Spleen (tissue), 11 donors: Measurements from ENCODE around the gene SLC9C2. TPM values are rescaled to one million over a fixed set of nuclear protein-coding genes. Genes with fewer than 3 reads are reported as not detected.
"Not testable (repeated sequence)": the region's sequence is repeated elsewhere in the genome, so short reads cannot be mapped to it uniquely, and the experiment has no call there.

Experiments
- DNase-seq: peaks from one replicate; pipeline ENCODE4 v3.0.0-alpha.2; 2020
- H3K27ac ChIP-seq, 8 donors: fragments of 200-600 bp; sonication (generic) in 7 of 8; 1 replicate in 4 of 8; 2 replicates in 4 of 8; pipeline versions ENCODE4 v1.5.0 to v1.8.0; 2016 to 2021; ENCODE audit warnings: inconsistent platforms in 4 of 8, mild to moderate bottlenecking in 4 of 8, moderate library complexity in 1 of 8
- H3K27me3 ChIP-seq, 7 donors: fragments of 200-600 bp; sonication (generic) in 6 of 7; replicated peaks in 1 of 7; 1 replicate in 4 of 7; 2 replicates in 3 of 7; pipeline versions ENCODE4 v1.5.0 to v1.8.0; 2016 to 2021; ENCODE audit warnings: inconsistent platforms in 3 of 7, mild to moderate bottlenecking in 1 of 7
- H3K36me3 ChIP-seq, 6 donors: fragments of 200-600 bp; sonication (generic) in 5 of 6; 1 replicate in 4 of 6; 2 replicates in 2 of 6; pipeline versions ENCODE4 v1.5.0 to v1.8.0; 2016 to 2021; ENCODE audit warnings: inconsistent platforms in 2 of 6
- H3K4me1 ChIP-seq, 6 donors: fragments of 200-600 bp; sonication (generic) in 5 of 6; 1 replicate in 3 of 6; 2 replicates in 3 of 6; pipeline versions ENCODE4 v1.5.0 to v1.8.0; 2016 to 2021; ENCODE audit warnings: inconsistent platforms in 3 of 6
- H3K4me3 ChIP-seq, 8 donors: fragments of 200-600 bp; sonication (generic) in 7 of 8; 1 replicate in 4 of 8; 2 replicates in 4 of 8; pipeline versions ENCODE4 v1.5.0 to v1.8.0; 2016 to 2021; ENCODE audit warnings: inconsistent platforms in 4 of 8, mild to moderate bottlenecking in 4 of 8, moderate library complexity in 2 of 8
- H3K9me3 ChIP-seq, 8 donors: fragments of 200-600 bp; sonication (generic) in 7 of 8; 1 replicate in 4 of 8; 2 replicates in 4 of 8; pipeline versions ENCODE4 v1.5.0 to v1.8.0; 2016 to 2021; ENCODE audit warnings: inconsistent platforms in 4 of 8
- CTCF ChIP-seq, 11 experiments: fragments of 200-600 bp in 7 of 11; fragments of 450-650 bp in 4 of 11; sonication (generic) in 4 of 11; IDR thresholded peaks in 8 of 11; conservative IDR thresholded peaks in 3 of 11; 1 replicate in 7 of 11; 2 replicates in 4 of 11; pipeline versions ENCODE4 v1.4.0 to v1.8.0; 2016 to 2021; ENCODE audit warnings: antibody characterized with exemption in 11 of 11, inconsistent platforms in 4 of 11, mild to moderate bottlenecking in 1 of 11
- POLR2A ChIP-seq, 3 donors: fragments of 450-650 bp; IDR thresholded peaks; one replicate each; pipeline ENCODE4 v1.5.1; 2017; ENCODE audit warnings: antibody characterized with exemption in 3 of 3, mild to moderate bottlenecking in 1 of 3
- POLR2AphosphoS5 ChIP-seq, 3 donors: sonication (generic); formaldehyde crosslinking; IDR thresholded peaks; one replicate each; pipeline ENCODE4 v1.5.1; 2017; ENCODE audit warnings: antibody characterized with exemption in 3 of 3
- WGBS, 5 donors: extraction: QIAGEN DNeasy Blood & Tissue Kit in 3 of 5; methylation state at CpG; one replicate each; pipeline versions ENCODE4 v1.1.5 to v1.1.7; 2013 to 2018; 5-methylcytosine and 5-hydroxymethylcytosine counted together
- intact Hi-C: fragments of 100-400 bp; cut with DNase I; formaldehyde crosslinking; loops from one replicate; pipeline ENCODE4 v1.15.0; 2023; ENCODE audit warnings: low total_unique reads
- polyA plus RNA-seq, 3 donors: library from polyadenylated mRNA; stranded (reverse); fragments of 200-250 nt; gene quantifications; one replicate each; pipeline ENCODE4 v1.2.1, GENCODE V29; 2013
- total RNA-seq, 7 donors: library from RNA; depleted of rRNA in 3 of 7; stranded (reverse); fragments of >200 nt in 3 of 7; fragmentation: NEBNext Ultra II Directional in 4 of 7; extraction: Animal tissue kit (Norgen Biotek cat#: 25700) in 4 of 7; gene quantifications; one replicate each; pipeline versions ENCODE4 v1.1.0 to v1.2.1, GENCODE V29; 2016 to 2021
- donor health status: healthy with polysubstance abuse.
- donor health status: DM: no; HTN: no; CAD: no; lungs with moderate emphysema.
- donor health status: DM: no; HTN: no; CAD: no.
- donor health status: Bipolar disorder and iron deficiency.
- donor health status: healthy.
- donor health status: DM: no; HTN: no; CAD: no.
- donor health status: DM: yes; HTN: yes; CAD: no.

Gene SLC9C2
- total and polyA plus RNA-seq, 10 donors: 0.03 to 2.0 (median 0.82) TPM; not detected in 1

GRCh38 chr1:173639102-173639501 lies 36.2 kb upstream of the SLC9C2 start:
- 30 to 60% (median 57%) methylated on average over 2 of the region's 2 CpGs for WGBS, 5 donors
- DNase-seq: no peak
- intact Hi-C loops: no loop called here
- no peak for TF ChIP-seq CTCF (IDR thresholded peaks at IDR 0.05 in 8 of 11, conservative IDR thresholded peaks at IDR 0.05 in 3 of 11)
- Histone ChIP-seq H3K4me3 (no peak overlapping the region), H3K36me3 (no peaks in the 10 kb centered on the region), H3K9me3 (peaks cover 0 to 13% (median 0%) of the 10 kb centered on the region in 8 donors), H3K4me1 (no peaks in the 10 kb centered on the region), H3K27me3 (no peaks in the 10 kb centered on the region), H3K27ac (peak overlapping the region in 1 of 8 donors; percentile 15)

DNA sequence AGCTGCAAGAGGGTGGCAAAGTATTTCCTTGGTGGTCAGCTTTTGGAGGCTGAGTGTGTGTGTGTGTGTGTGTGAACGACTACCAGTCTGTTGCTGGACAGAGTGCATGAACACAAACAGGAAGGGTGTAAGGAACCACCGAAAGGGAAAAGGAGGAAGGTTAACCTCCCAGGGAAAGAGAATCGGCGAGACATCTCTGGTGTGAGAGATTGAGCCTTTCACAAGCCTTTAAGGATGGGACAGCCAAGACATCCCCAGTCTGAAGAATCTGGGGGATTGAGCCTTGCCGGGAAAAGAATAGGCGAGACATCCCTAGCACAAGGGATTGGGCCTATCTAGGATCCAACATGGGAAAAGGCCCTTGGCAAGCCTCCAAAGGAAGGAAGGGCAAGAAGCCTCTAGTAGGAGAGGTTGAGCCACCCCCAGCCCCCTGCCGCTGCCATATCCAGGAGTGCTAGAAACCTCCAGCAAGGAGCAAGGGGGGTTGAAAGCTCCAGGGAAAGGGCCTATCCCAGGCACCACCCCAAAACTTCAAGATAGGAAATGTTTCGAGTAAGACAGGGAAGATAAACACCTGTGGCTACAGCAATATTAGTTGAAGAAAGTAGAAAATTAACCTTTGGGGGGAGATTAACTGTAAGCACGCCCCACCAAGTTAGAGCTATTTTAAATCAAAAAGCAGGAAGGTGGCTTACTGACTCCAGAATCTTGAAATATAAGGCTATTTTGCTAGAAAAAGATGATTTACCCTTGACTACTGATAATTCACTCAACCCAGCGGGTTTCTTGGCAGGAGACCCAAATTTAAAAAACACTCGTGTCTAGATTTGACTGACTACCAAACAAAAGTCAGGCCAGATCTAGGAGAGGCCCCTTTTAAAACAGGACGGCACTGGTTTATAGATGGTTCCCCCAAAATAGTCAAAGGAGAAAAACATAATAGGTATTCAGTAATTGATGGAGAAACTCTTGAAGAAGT lies 35.5 kb upstream of the SLC9C2 start:
- peak overlapping the region in 1 of 8 donors; percentile 15 for H3K27ac ChIP-seq
- H3K4me1 ChIP-seq: no peaks in the 10 kb centered on the region
- intact Hi-C loops: no loop called here
- H3K27me3 ChIP-seq: no peaks in the 10 kb centered on the region
- H3K36me3 ChIP-seq: no peaks in the 10 kb centered on the region
- H3K9me3 ChIP-seq: peaks cover 0 to 13% (median 0%) of the 10 kb centered on the region in 8 donors
- DNase-seq: no peak
- no peak overlapping the region for H3K4me3 ChIP-seq
- no peak for TF ChIP-seq POLR2A (IDR thresholded peaks at IDR 0.05)
- WGBS, 5 donors: 80 to 88% (median 86%) methylated on average over 12 of the region's 12 CpGs

- intact Hi-C loops, H3K4me3 ChIP-seq, DNase-seq, H3K27ac ChIP-seq, H3K36me3 ChIP-seq, H3K4me1 ChIP-seq, H3K27me3 ChIP-seq: not testable (repeated sequence)
- H3K9me3 ChIP-seq: peaks cover 0 to 13% (median 0%) of the 10 kb centered on the region in 8 donors
- WGBS, 5 donors: 88 to 94% (median 93%) methylated on average over 6 of the region's 6 CpGs
Measured at GRCh38 chr1:173637236-173638042, 34.6 kb upstream of the SLC9C2 start.

- intact Hi-C loops: no loop called here
- TF ChIP-seq POLR2A (IDR thresholded peaks at IDR 0.05) (no peak), POLR2AphosphoS5 (IDR thresholded peaks at IDR 0.05) (no peak), CTCF (IDR thresholded peaks at IDR 0.05 in 8 of 11, conservative IDR thresholded peaks at IDR 0.05 in 3 of 11) (no peak)
- WGBS, 5 donors: 80 to 93% (median 86%) methylated on average over 1 of the region's 1 CpG
Measured at GRCh38 chr1:173635116-173635515, 32.2 kb upstream of the SLC9C2 start, which contains the start of gene TEX50. TEX50 (plus strand) TSS chr1:173635338; CDS start chr1:173635522, 184 bp downstream.

GRCh38 chr1:173628888-173629287 lies 26.0 kb upstream of the SLC9C2 start:
- no peaks in the 10 kb centered on the region for H3K27me3 ChIP-seq
- WGBS, 5 donors: 84 to 96% (median 92%) methylated on average over 3 of the region's 3 CpGs
- no peaks in the 10 kb centered on the region for H3K4me1 ChIP-seq
- DNase-seq: no peak
- no peak overlapping the region for H3K27ac ChIP-seq
- H3K9me3 ChIP-seq: no peaks in the 10 kb centered on the region
- intact Hi-C loops: no loop called here
- no peak overlapping the region for H3K4me3 ChIP-seq
- no peaks in the 10 kb centered on the region for H3K36me3 ChIP-seq
- TF ChIP-seq POLR2A (IDR thresholded peaks at IDR 0.05) (no peak), CTCF (IDR thresholded peaks at IDR 0.05 in 8 of 11, conservative IDR thresholded peaks at IDR 0.05 in 3 of 11) (no peak)

More at GRCh38 chr1:173635116-173635515, 32.2 kb upstream of the SLC9C2 start, which contains the start of gene TEX50:
- Histone ChIP-seq H3K4me3 (no peak within 1 kb of the TSS), H3K36me3 (no peaks in the 10 kb centered on the region), H3K27ac (no peak within 1 kb of the TSS), H3K9me3 (peaks cover 0 to 13% (median 0%) of the 10 kb centered on the region in 8 donors), H3K27me3 (no peaks in the 10 kb centered on the region), H3K4me1 (no peaks in the 10 kb centered on the region)
- no peak for DNase-seq
